SK-N-SH (cell line): ENCODE data around the gene LOXHD1. TPM values are rescaled to one million over a fixed set of nuclear protein-coding genes. Genes with fewer than 3 reads are reported as not detected.

ENCODE experiments used
- CTCF ChIA-PET: fragments of 300-600, 350-600 bp; formaldehyde crosslinking; extraction: SDS; loops from one replicate; lab custom pipeline; 2021; lab: Yijun Ruan, JAX
- POLR2A ChIA-PET: fragments of 350-600 bp; sonication (Branson Sonifier 250); formaldehyde crosslinking; extraction: SDS; loops from one replicate; lab custom pipeline; 2020; ENCODE audit warnings: antibody characterized with exemption, inconsistent platforms; lab: Yijun Ruan, JAX
- DNase-seq: peaks from one replicate; pipeline ENCODE4 v3.0.0; 2012
- H2AFZ ChIP-seq: fragments of 200-600 bp; sonication (generic); 2 replicates; pipeline ENCODE4 v1.8.1; 2016; ENCODE audit warnings: antibody characterized with exemption, mild to moderate bottlenecking, low read depth
- H3F3A ChIP-seq: fragments of 200-600 bp; sonication (generic); replicated peaks from 2 replicates; pipeline ENCODE3; 2016; ENCODE audit warnings: antibody characterized with exemption, mild to moderate bottlenecking; ENCODE audit not compliant: insufficient read depth
- H3K27ac ChIP-seq, 2 experiments: fragments of 200-500 bp in 1 of 2; fragments of 200-600 bp in 1 of 2; sonication (Bioruptor generic) in 1 of 2; sonication (generic), shearing (Covaris generic) in 1 of 2; 2 replicates each; pipeline versions ENCODE4 v1.5.1 to v1.6.1; 2014 to 2016; ENCODE audit warnings: low read depth in 2 of 2, inconsistent platforms in 1 of 2, low read length in 1 of 2, mild to moderate bottlenecking in 1 of 2, mixed read lengths in 1 of 2
- H3K27me3 ChIP-seq: fragments of 200-600 bp; sonication (generic), shearing (Covaris generic); 2 replicates; pipeline ENCODE4 v1.6.1; 2016; ENCODE audit warnings: mixed run types; ENCODE audit not compliant: insufficient read depth
- H3K36me3 ChIP-seq, 2 experiments: fragments of 200-500 bp in 1 of 2; fragments of 200-600 bp in 1 of 2; sonication (Bioruptor generic) in 1 of 2; sonication (generic) in 1 of 2; replicated peaks in 1 of 2; 2 replicates each; pipeline versions ENCODE3 to v1.5.1; 2014 to 2016; ENCODE audit warnings: low read length in 1 of 2, mild to moderate bottlenecking in 1 of 2; ENCODE audit not compliant: insufficient read depth in 2 of 2, control insufficient read depth in 1 of 2
- H3K4me1 ChIP-seq, 2 experiments: fragments of 200-500 bp in 1 of 2; fragments of 200-600 bp in 1 of 2; sonication (Bioruptor generic) in 1 of 2; sonication (generic), shearing (Covaris generic) in 1 of 2; 2 replicates each; pipeline versions ENCODE4 v1.5.1 to v1.6.1; 2014 to 2016; ENCODE audit warnings: low read depth in 1 of 2, low read length in 1 of 2, mixed run types in 1 of 2; ENCODE audit not compliant: insufficient read depth in 2 of 2, control insufficient read depth in 1 of 2
- H3K4me2 ChIP-seq: fragments of 200-600 bp; sonication (generic), shearing (Covaris generic); 2 replicates; pipeline ENCODE4 v1.6.1; 2017; ENCODE audit warnings: mixed run types
- H3K4me3 ChIP-seq, 2 experiments: fragments of 200-500 bp in 1 of 2; fragments of 200-600 bp in 1 of 2; sonication (Bioruptor generic) in 1 of 2; sonication (generic), shearing (Covaris generic) in 1 of 2; 2 replicates each; pipeline versions ENCODE4 v1.5.1 to v1.8.1; 2014 to 2016; ENCODE audit warnings: low read depth in 2 of 2, inconsistent platforms in 1 of 2, low read length in 1 of 2, mild to moderate bottlenecking in 1 of 2, mixed read lengths in 1 of 2, moderate library complexity in 1 of 2
- H3K79me2 ChIP-seq: fragments of 200-600 bp; sonication (generic); 2 replicates; pipeline ENCODE4 v1.8.1; 2017; ENCODE audit warnings: mild to moderate bottlenecking; ENCODE audit not compliant: insufficient read depth
- H3K9ac ChIP-seq: fragments of 200-600 bp; sonication (generic); 2 replicates; pipeline ENCODE4 v1.6.1; 2017; ENCODE audit warnings: mixed run types
- H3K9me2 ChIP-seq: fragments of 200-600 bp; sonication (generic); 2 replicates; pipeline ENCODE4 v1.6.1; 2017; ENCODE audit warnings: mixed run types
- H3K9me3 ChIP-seq: fragments of 200-600 bp; sonication (generic); 2 replicates; pipeline ENCODE4 v1.6.1; 2017; ENCODE audit warnings: mixed run types, mild to moderate bottlenecking, moderate library complexity
- H4K20me1 ChIP-seq: fragments of 200-600 bp; sonication (generic); 2 replicates; pipeline ENCODE4 v1.6.1; 2017; ENCODE audit warnings: mild to moderate bottlenecking, mixed run types; ENCODE audit not compliant: insufficient read depth
- FOSL2 ChIP-seq: IDR thresholded peaks from 2 replicates; pipeline ENCODE4 v1.4.0; 2012; ENCODE audit warnings: low read depth, mild to moderate bottlenecking, moderate library complexity, borderline replicate concordance
- FOXJ3 ChIP-seq: sonication (generic); formaldehyde crosslinking; IDR thresholded peaks from 2 replicates; pipeline ENCODE4 v1.5.1; 2020; ENCODE audit warnings: mild to moderate bottlenecking, missing genetic modification reagents
- IRF3 ChIP-seq: fragments of 150-350 bp; IDR thresholded peaks from 2 replicates; pipeline ENCODE4 v1.6.1; 2016; ENCODE audit warnings: mild to moderate bottlenecking, low read depth, low read length
- JUND ChIP-seq: IDR thresholded peaks from 2 replicates; pipeline ENCODE4 v1.4.0; 2012
- MAX ChIP-seq: IDR thresholded peaks from 2 replicates; pipeline ENCODE4 v1.4.0; 2012; ENCODE audit warnings: low read depth
- MXI1 ChIP-seq: IDR thresholded peaks from 2 replicates; pipeline ENCODE4 v1.6.1; 2012; ENCODE audit warnings: mild to moderate bottlenecking, low read depth, low read length, improper control_type of control experiment
- NRF1 ChIP-seq: IDR thresholded peaks from 2 replicates; pipeline ENCODE4 v1.6.1; 2012; ENCODE audit warnings: low read depth, mild to moderate bottlenecking, low read length
- PBX3 ChIP-seq: IDR thresholded peaks from 2 replicates; pipeline ENCODE4; 2012
- REST ChIP-seq: IDR thresholded peaks from 2 replicates; pipeline ENCODE4 v1.6.1; 2012; ENCODE audit warnings: mild to moderate bottlenecking, low read depth, low read length, moderate library complexity
- RFX5 ChIP-seq: IDR thresholded peaks from 2 replicates; pipeline ENCODE4 v1.6.1; 2012; ENCODE audit warnings: mild to moderate bottlenecking, improper control_type of control experiment, low read length
- RXRA ChIP-seq: IDR thresholded peaks from 2 replicates; pipeline ENCODE4 v1.4.0; 2012; ENCODE audit warnings: low read depth, mild to moderate bottlenecking, borderline replicate concordance
- TAF1 ChIP-seq: IDR thresholded peaks from 2 replicates; pipeline ENCODE4 v1.6.1; 2012; ENCODE audit warnings: low read depth, mild to moderate bottlenecking, low read length, moderate library complexity, borderline replicate concordance
- USF1 ChIP-seq: IDR thresholded peaks from 2 replicates; pipeline ENCODE4 v1.4.0; 2012; ENCODE audit warnings: low read depth, borderline replicate concordance
- USF2 ChIP-seq: fragments of 150-350 bp; IDR thresholded peaks from 2 replicates; pipeline ENCODE4 v1.6.1; 2017; ENCODE audit warnings: antibody characterized with exemption, low read length, low read depth, borderline replicate concordance
- WGBS: methylation state at CpG from one replicate; pipeline ENCODE4 v1.1.6; 2017; ENCODE audit warnings: low lambda C conversion rate; 5-methylcytosine and 5-hydroxymethylcytosine counted together
- polyA plus RNA-seq, 3 experiments: library from polyadenylated mRNA; depleted of rRNA; stranded (reverse); fragments of >200 nt; gene quantifications; 2 replicates each; pipeline ENCODE4 v1.2.3, GENCODE V29; 2012

Gene LOXHD1
- polyA plus RNA-seq, 1 of the 3 experiments (the other 2 are of a cell fraction), result not detected

GRCh38 chr18:46471809-46472498 is 185.1 kb downstream of the LOXHD1 start (continued):
- TF ChIP-seq MAX, result no peak
- no peak for TF ChIP-seq PBX3

- Histone ChIP-seq H3K9ac (no peak overlapping the region), H3K4me3 (no peak overlapping the region), H3K27me3 (no peaks in the 10 kb centered on the region; the same call in 1 of the 2 replicates), H3K9me2 (no peaks in the 10 kb centered on the region), H3K36me3 (no peaks in the 10 kb centered on the region), H2AFZ (no peak overlapping the region), H3K9me3 (no peaks in the 10 kb centered on the region), H3F3A (no peaks in the 10 kb centered on the region), H3K79me2 (no peaks in the 10 kb centered on the region), H3K4me1 (peaks cover 0 to 26% of the 10 kb centered on the region in 2 experiments; a peak in 1 of 4 replicates), H4K20me1 (no peaks in the 10 kb centered on the region), H3K27ac (no peak overlapping the region), H3K4me2 (no peak overlapping the region)
- DNase-seq, result no peak
- TF ChIP-seq REST (no peak), JUND (no peak), MAX (no peak), RFX5 (no peak), FOSL2 (no peak), FOXJ3 (CRISPR knock-in tag) (no peak), MXI1 (no peak), RXRA (no peak), NRF1 (no peak), USF2 (no peak), IRF3 (no peak), TAF1 (no peak), USF1 (no peak)
- ChIA-PET POLR2A (no interaction called here), CTCF (interaction anchor here (1.3 to 1.8 kb wide), 2 partner anchors 9 to 187 kb away, joined by 3 to 5 read pairs; no protein-coding TSS in a partner anchor)
- WGBS, result 80% methylated on average over 3 of the region's 3 CpGs
Measured at GRCh38 chr18:46470714-46471113, 186.3 kb downstream of the LOXHD1 start.
